ENCODE measurements around the gene PKD2L2.

GRCh38 chr5:137847687-137848086, 41.6 kb upstream of the PKD2L2 start:
- TF ChIP-seq EZH2 (IDR thresholded peaks at IDR 0.05; ENCODE audit: low read length) (no peak), CTCF (optimal IDR thresholded peaks at IDR 0.05 in 1 of 3, IDR thresholded peaks at IDR 0.05 in 1 of 3, conservative IDR thresholded peaks at IDR 0.05 in 1 of 3; ENCODE audit: extremely low read depth in 1 of 3, insufficient read depth in 2 of 3, low read length in 3 of 3) (no peak)

Measured in keratinocyte (primary cell).